A673 (cell line): ENCODE data around the gene TNFAIP1. TPM values are rescaled to one million over a fixed set of nuclear protein-coding genes. Genes with fewer than 3 reads are reported as not detected.

Experiments
- BruUV-seq: library from RNA; stranded (reverse); fragments of 400-500 nt; replicated peaks from 2 replicates; lab custom pipeline; 2021; lab: Mats Ljungman, UMichigan
- CTCF ChIA-PET: fragments of 300-600 bp; sonication (Branson Sonifier 250); formaldehyde crosslinking; loops from one replicate; lab custom pipeline; 2022; ENCODE audit warnings: antibody characterized with exemption; lab: Charles Lee
- POLR2A ChIA-PET: fragments of 300-600 bp; sonication (Branson Sonifier 250); formaldehyde crosslinking; loops from one replicate; lab custom pipeline; 2022; ENCODE audit warnings: antibody characterized with exemption; ENCODE audit not compliant: low non-redundant PET; lab: Charles Lee
- DNase-seq: peaks from one replicate; pipeline ENCODE4 v3.0.0-alpha.2; 2015; ENCODE audit warnings: low spot score
- H3K27ac ChIP-seq: fragments of 200-600 bp; sonication (generic); 2 replicates; pipeline ENCODE4 v1.5.1; 2016; ENCODE audit warnings: mixed run types, low read depth, mild to moderate bottlenecking, mixed read lengths, antibody characterized with exemption, low read length; ENCODE audit not compliant: poor library complexity, severe bottlenecking
- H3K27me3 ChIP-seq: fragments of 200-600 bp; sonication (generic); replicated peaks from 2 replicates; pipeline ENCODE4 v1.6.1; 2017; ENCODE audit warnings: mixed run types, low read depth, mild to moderate bottlenecking, mixed read lengths, antibody characterized with exemption, low read length; ENCODE audit not compliant: insufficient read depth, poor library complexity
- H3K36me3 ChIP-seq: fragments of 200-600 bp; sonication (generic); 2 replicates; pipeline ENCODE4 v1.6.1; 2016; ENCODE audit warnings: mixed run types, mild to moderate bottlenecking, mixed read lengths, antibody characterized with exemption, low read length; ENCODE audit not compliant: insufficient read depth, poor library complexity, severe bottlenecking
- H3K4me1 ChIP-seq: fragments of 200-600 bp; sonication (generic); 2 replicates; pipeline ENCODE4 v1.6.1; 2017; ENCODE audit warnings: mixed run types, mild to moderate bottlenecking, mixed read lengths, antibody characterized with exemption, low read length; ENCODE audit not compliant: insufficient read depth, poor library complexity, severe bottlenecking
- H3K4me3 ChIP-seq: fragments of 200-600 bp; sonication (generic); 2 replicates; pipeline ENCODE4 v1.5.1; 2016; ENCODE audit warnings: low read depth, mixed run types, mild to moderate bottlenecking, mixed read lengths, low read length; ENCODE audit not compliant: poor library complexity, severe bottlenecking
- H3K9me3 ChIP-seq: fragments of 200-600 bp; sonication (generic); 2 replicates; pipeline ENCODE4 v1.6.1; 2016; ENCODE audit warnings: mixed run types, low read depth, mild to moderate bottlenecking, mixed read lengths, antibody characterized with exemption, low read length; ENCODE audit not compliant: poor library complexity, severe bottlenecking
- EZH2 ChIP-seq: fragments of 200-600 bp; sonication (generic); IDR thresholded peaks from 2 replicates; pipeline ENCODE4 v1.6.1; 2017; ENCODE audit warnings: borderline replicate concordance, low read depth, mild to moderate bottlenecking, mixed read lengths, antibody characterized with exemption, low read length; ENCODE audit not compliant: poor library complexity, severe bottlenecking
- intact Hi-C: fragments of 100-400 bp; cut with micrococcal nuclease; formaldehyde crosslinking; loops from one replicate; pipeline ENCODE4 v1.10.0; 2022; ENCODE audit not compliant: unreplicated experiment
- total RNA-seq: library from RNA; stranded (reverse); gene quantifications from 2 replicates; pipeline ENCODE4 v1.2.3, GENCODE V29; 2021
- TF ChIP-seq, protein P1 (sequence below): fragments of 300-800, 200-600 bp; sonication (generic); conservative IDR thresholded peaks from 2 replicates; pipeline ENCODE4 v1.5.1; 2017; ENCODE audit warnings: low read depth, mild to moderate bottlenecking, antibody characterized with exemption, low read length, moderate library complexity, mixed read lengths

TNFAIP1 gene
- total RNA-seq, 1 experiment from 2014 or later: 27.5 TPM

DNA sequence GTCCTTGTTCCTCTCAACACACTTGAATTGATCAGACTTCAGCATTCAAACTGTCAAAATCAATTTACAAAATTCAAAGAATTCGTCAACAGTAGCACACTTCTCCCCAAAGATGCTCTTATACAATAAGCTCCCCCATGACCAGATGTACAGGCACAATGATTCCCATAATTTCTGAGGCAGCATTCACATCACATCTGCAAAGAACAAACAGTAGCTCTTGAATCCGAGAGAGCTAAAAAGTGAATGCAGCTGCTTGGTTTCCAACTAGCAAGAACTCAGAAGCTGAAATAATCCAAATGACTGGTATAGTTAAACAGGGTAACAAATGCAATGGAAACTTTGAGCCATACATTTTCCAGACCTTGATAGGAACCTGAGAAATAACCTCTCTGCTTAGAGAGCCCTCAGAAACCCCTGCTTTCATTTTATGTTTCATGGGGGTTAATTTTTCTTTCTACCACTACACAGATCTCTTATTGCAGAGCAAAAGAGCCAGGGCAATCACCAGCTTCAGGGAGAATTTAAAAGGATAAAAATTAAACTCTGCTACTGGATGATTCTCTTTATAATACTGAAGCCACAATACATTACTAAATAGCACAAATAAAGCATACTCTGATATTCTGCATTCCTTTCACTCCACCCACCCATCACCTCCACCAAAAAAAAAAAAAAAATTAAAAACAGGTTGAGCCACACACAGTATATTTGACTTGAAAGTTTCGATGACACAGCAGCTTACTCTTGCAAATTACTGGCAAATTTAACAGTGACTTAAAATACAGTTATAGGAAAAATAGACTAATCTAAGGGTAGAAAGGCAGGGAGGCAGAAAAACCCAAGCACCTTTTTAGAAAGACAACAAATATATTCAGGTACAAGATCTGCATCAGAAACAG, 39.6 kb upstream of the TNFAIP1 start:
- BruUV-seq: no TSS peak
- TF ChIP-seq, protein P1, sequence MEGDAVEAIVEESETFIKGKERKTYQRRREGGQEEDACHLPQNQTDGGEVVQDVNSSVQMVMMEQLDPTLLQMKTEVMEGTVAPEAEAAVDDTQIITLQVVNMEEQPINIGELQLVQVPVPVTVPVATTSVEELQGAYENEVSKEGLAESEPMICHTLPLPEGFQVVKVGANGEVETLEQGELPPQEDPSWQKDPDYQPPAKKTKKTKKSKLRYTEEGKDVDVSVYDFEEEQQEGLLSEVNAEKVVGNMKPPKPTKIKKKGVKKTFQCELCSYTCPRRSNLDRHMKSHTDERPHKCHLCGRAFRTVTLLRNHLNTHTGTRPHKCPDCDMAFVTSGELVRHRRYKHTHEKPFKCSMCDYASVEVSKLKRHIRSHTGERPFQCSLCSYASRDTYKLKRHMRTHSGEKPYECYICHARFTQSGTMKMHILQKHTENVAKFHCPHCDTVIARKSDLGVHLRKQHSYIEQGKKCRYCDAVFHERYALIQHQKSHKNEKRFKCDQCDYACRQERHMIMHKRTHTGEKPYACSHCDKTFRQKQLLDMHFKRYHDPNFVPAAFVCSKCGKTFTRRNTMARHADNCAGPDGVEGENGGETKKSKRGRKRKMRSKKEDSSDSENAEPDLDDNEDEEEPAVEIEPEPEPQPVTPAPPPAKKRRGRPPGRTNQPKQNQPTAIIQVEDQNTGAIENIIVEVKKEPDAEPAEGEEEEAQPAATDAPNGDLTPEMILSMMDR: no peak
- no peak for TF ChIP-seq EZH2
- intact Hi-C loops: no loop called here
- H3K9me3 ChIP-seq: no peaks in the 10 kb centered on the region
- CTCF ChIA-PET: no interaction called here
- H3K27me3 ChIP-seq: no peaks in the 10 kb centered on the region
- no peaks in the 10 kb centered on the region for H3K4me1 ChIP-seq
- no peak overlapping the region for H3K27ac ChIP-seq
- DNase-seq: no peak
- no peak overlapping the region for H3K4me3 ChIP-seq
- H3K36me3 ChIP-seq: no peaks in the 10 kb centered on the region
- POLR2A ChIA-PET: no interaction called here

DNA sequence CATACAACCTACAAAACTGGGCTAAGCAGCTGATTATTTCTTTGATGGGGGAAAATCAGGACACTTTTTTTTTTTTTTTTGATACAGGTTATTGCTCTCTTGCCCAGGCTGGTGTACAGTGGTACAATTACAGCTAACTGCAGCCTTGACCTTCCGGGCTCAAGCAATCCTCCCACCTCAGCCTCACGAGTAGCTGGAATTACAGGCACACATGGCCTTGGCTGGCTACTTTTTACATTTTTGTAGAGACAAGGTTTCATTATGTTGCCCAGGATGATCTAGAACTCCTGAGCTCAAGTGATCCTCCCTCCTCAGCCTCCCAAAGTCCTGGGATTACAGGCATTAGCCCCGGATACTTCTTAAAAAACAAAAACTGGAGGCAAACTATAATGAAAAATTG, 37.1 kb upstream of the TNFAIP1 start:
- Histone ChIP-seq H3K4me3 (no peak overlapping the region), H3K27ac (no peak overlapping the region), H3K9me3 (no peaks in the 10 kb centered on the region), H3K36me3 (no peaks in the 10 kb centered on the region), H3K27me3 (no peaks in the 10 kb centered on the region), H3K4me1 (no peaks in the 10 kb centered on the region)
- ChIA-PET POLR2A (no interaction called here), CTCF (no interaction called here)
- intact Hi-C loops: no loop called here
- no TSS peak for BruUV-seq
- no peak for DNase-seq
- TF ChIP-seq, protein P1: no peak
- TF ChIP-seq EZH2: no peak

DNA sequence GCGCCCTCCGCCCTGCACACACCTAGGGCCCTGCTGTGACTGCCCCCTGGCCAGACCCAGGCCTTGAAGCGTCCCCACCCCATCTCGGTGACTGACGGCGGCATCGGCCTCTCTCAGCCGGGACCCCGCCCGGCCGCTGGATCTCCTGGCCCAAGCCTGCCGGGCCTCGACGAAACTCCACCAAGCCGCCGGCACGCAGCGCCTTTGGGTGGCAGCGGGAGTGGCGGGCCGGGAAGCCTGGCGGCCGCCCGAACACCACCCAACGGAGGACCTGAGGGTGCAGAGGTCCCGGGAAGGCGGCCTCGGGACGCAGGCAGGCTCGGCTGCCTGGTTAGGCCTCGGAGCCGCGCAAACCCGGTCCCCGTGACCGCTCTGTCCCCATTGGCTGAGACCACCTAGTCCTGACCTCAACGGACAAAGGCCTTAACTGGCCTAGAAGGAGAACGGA, 28.6 kb upstream of the TNFAIP1 start:
- Histone ChIP-seq H3K36me3 (no peaks in the 10 kb centered on the region), H3K27ac (no peak overlapping the region), H3K4me1 (no peaks in the 10 kb centered on the region), H3K4me3 (no peak overlapping the region), H3K9me3 (no peaks in the 10 kb centered on the region), H3K27me3 (no peaks in the 10 kb centered on the region)
- intact Hi-C loops: no loop called here
- BruUV-seq: no TSS peak
- TF ChIP-seq, protein P1: no peak
- TF ChIP-seq EZH2: no peak
- CTCF ChIA-PET: no interaction called here
- DNase-seq: no peak
- POLR2A ChIA-PET: no interaction called here
